Body of pancreas (tissue), 4 donors: ENCODE data around the gene SLFN12L.
"Not testable (repeated sequence)": the region's sequence is repeated elsewhere in the genome, so short reads cannot be mapped to it uniquely, and the experiment has no call there.

Experiments used
- CTCF ChIP-seq, 7 experiments: fragments of 450-650 bp in 4 of 7; fragments of 200-600 bp in 3 of 7; sonication (generic) in 3 of 7; IDR thresholded peaks; one replicate each; pipeline ENCODE4 v1.5.1; 2016 to 2019; ENCODE audit warnings: antibody characterized with exemption in 7 of 7
- POLR2A ChIP-seq, 3 donors: fragments of 450-650 bp; IDR thresholded peaks; one replicate each; pipeline ENCODE4 v1.6.1; 2016; ENCODE audit warnings: antibody characterized with exemption in 3 of 3, mild to moderate bottlenecking in 2 of 3

DNA sequence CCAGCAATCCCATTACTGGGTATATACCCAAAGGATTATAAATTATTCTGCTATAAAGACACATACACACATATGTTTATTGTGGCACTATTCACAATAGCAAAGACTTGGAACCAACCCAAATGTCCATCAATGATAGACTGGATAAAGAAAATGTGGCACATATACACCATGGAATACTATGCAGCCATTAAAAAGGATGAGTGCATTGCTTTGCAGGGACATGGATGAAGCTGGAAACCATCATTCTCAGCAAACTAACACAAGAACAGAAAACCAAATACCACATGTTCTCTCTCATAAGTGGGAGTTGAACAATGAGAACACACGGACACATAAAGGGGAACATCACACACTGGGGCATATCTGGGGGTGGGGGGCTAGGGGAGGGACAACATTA, 8.2 kb downstream of the SLFN12L start:
- not testable (repeated sequence) for TF ChIP-seq CTCF, POLR2A (IDR thresholded peaks at IDR 0.05)
